Measurements from ENCODE around the gene INSIG1.

Gene INSIG1

GRCh38 chr7:155265144-155265543, 32.5 kb upstream of the INSIG1 start:
- no peak for DNase-seq (ENCODE audit: extremely low read depth, low read depth)
- no peak overlapping the region for H3K4me3 ChIP-seq (replicated peaks; ENCODE audit: low read depth, low read length)
- no peak for TF ChIP-seq CTCF (IDR thresholded peaks at IDR 0.05; ENCODE audit: low read depth, low read length, missing control alignments)

- DNase-seq (ENCODE audit: extremely low read depth, low read depth): no peak
- no peak for TF ChIP-seq CTCF (IDR thresholded peaks at IDR 0.05; ENCODE audit: low read depth, low read length, missing control alignments)
- H3K4me3 ChIP-seq (replicated peaks; ENCODE audit: low read depth, low read length): no peak overlapping the region
These were observed 31.7 kb upstream of the INSIG1 start for GRCh38 chr7:155265961-155266360.

DNA sequence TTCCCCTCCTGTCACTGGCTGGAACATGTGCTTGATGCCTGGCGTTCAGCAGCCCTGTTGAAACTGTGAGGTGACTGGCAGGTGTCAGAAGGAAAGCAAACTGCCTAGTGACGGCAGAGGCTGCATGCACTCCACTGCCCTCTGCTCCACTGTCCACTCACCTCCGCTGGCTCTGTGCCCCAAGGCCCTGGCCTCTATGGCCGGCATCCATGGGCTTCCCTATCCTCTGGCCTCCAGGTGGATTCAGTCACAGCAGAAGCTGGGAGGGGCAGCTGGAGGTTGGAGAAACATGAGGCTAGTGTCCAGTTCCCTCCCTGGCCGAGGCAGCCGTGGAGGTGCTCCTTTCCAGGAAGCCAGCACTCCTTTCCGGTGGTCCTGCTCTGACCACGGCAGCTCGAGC, 31.2 kb upstream of the INSIG1 start:
- TF ChIP-seq CTCF (IDR thresholded peaks at IDR 0.05; ENCODE audit: low read depth, low read length, missing control alignments): no peak
- no peak for DNase-seq (ENCODE audit: extremely low read depth, low read depth)
- H3K4me3 ChIP-seq (replicated peaks; ENCODE audit: low read depth, low read length): no peak overlapping the region

GRCh38 chr7:155267023-155267422, 30.7 kb upstream of the INSIG1 start:
- no peak for DNase-seq (ENCODE audit: extremely low read depth, low read depth)
- H3K4me3 ChIP-seq (replicated peaks; ENCODE audit: low read depth, low read length): no peak overlapping the region
- TF ChIP-seq CTCF (IDR thresholded peaks at IDR 0.05; ENCODE audit: low read depth, low read length, missing control alignments): no peak

- TF ChIP-seq CTCF (IDR thresholded peaks at IDR 0.05; ENCODE audit: low read depth, low read length, missing control alignments): no peak
- no peak for DNase-seq (ENCODE audit: extremely low read depth, low read depth)
- H3K4me3 ChIP-seq (replicated peaks; ENCODE audit: low read depth, low read length): no peak overlapping the region
These were observed 30.2 kb upstream of the INSIG1 start for GRCh38 chr7:155267436-155267835.

- no peak overlapping the region for H3K4me3 ChIP-seq (replicated peaks; ENCODE audit: low read depth, low read length)
- TF ChIP-seq CTCF (IDR thresholded peaks at IDR 0.05; ENCODE audit: low read depth, low read length, missing control alignments): no peak
- no peak for DNase-seq (ENCODE audit: extremely low read depth, low read depth)
These were observed 29.5 kb upstream of the INSIG1 start for GRCh38 chr7:155268211-155268610.

GRCh38 chr7:155268921-155269650, 28.6 kb upstream of the INSIG1 start:
- no peak for DNase-seq (ENCODE audit: extremely low read depth, low read depth)
- H3K4me3 ChIP-seq (replicated peaks; ENCODE audit: low read depth, low read length): no peak overlapping the region
- TF ChIP-seq CTCF (IDR thresholded peaks at IDR 0.05; ENCODE audit: low read depth, low read length, missing control alignments): no peak
